HG03575 (cell line): ENCODE measurements around the gene NOPCHAP1.
"Not testable (repeated sequence)": the region's sequence is repeated elsewhere in the genome, so short reads cannot be mapped to it uniquely, and the experiment has no call there.

Experiments
- ATAC-seq: cut with Tn5 transposase; IDR thresholded peaks from one replicate; pipeline ENCODE4 v1.9.1; 2021; ENCODE audit not compliant: unreplicated experiment, insufficient number of reproducible peaks, low FRiP score; ENCODE audit errors: extremely low read depth

NOPCHAP1 gene

GRCh38 chr12:104986022-104986941, at the start of gene NOPCHAP1:
Gene NOPCHAP1, plus strand, starts transcription at chr12:104986316. Its CDS starts 37 bp downstream, at chr12:104986353.
- ATAC-seq, result no peak

- no peak for ATAC-seq
Measured at GRCh38 chr12:104938371-104938770, 47.7 kb upstream of the NOPCHAP1 start.

GRCh38 chr12:104939089-104939488, 47.0 kb upstream of the NOPCHAP1 start:
- no peak for ATAC-seq

- no peak for ATAC-seq
Measured at GRCh38 chr12:104941454-104941853, 44.7 kb upstream of the NOPCHAP1 start.

GRCh38 chr12:104942075-104942474, 44.0 kb upstream of the NOPCHAP1 start:
- no peak for ATAC-seq

GRCh38 chr12:104943401-104943800, 42.7 kb upstream of the NOPCHAP1 start:
- not testable (repeated sequence) for ATAC-seq

- no peak for ATAC-seq
Measured at GRCh38 chr12:104944252-104944651, 41.9 kb upstream of the NOPCHAP1 start.

GRCh38 chr12:104948716-104949115, 37.4 kb upstream of the NOPCHAP1 start:
- not testable (repeated sequence) for ATAC-seq

GRCh38 chr12:104951759-104952509, 34.2 kb upstream of the NOPCHAP1 start:
- ATAC-seq, result no peak

- ATAC-seq, result no peak
Measured at GRCh38 chr12:104952816-104953215, 33.3 kb upstream of the NOPCHAP1 start.

GRCh38 chr12:104953323-104953722, 32.8 kb upstream of the NOPCHAP1 start:
- no peak for ATAC-seq

GRCh38 chr12:104955703-104956102, 30.4 kb upstream of the NOPCHAP1 start:
- ATAC-seq, result no peak

- no peak for ATAC-seq
Measured at GRCh38 chr12:104956870-104957718, 29.0 kb upstream of the NOPCHAP1 start.

- no peak for ATAC-seq
Measured at GRCh38 chr12:104957719-104958000, 28.5 kb upstream of the NOPCHAP1 start.

- peak; percentile 36 for ATAC-seq
Measured at GRCh38 chr12:104958001-104958804, 27.9 kb upstream of the NOPCHAP1 start, which contains the start of gene SLC41A2. Gene SLC41A2, minus strand, starts transcription at chr12:104958290. Its CDS starts 29,763 bp downstream, at chr12:104928527.

- no peak for ATAC-seq
Measured at GRCh38 chr12:104958805-104959334, 27.2 kb upstream of the NOPCHAP1 start.

- ATAC-seq, result no peak
Measured at GRCh38 chr12:104959335-104959841, 26.7 kb upstream of the NOPCHAP1 start.

- ATAC-seq, result no peak
Measured at GRCh38 chr12:104960464-104960863, 25.7 kb upstream of the NOPCHAP1 start.
